ENCODE data around the gene TMEM135.
"Not testable (repeated sequence)": the region's sequence is repeated elsewhere in the genome, so short reads cannot be mapped to it uniquely, and the experiment has no call there.

Gene TMEM135

GRCh38 chr11:87143641-87144040, 105.9 kb downstream of the TMEM135 start:
- DNase-seq, result no peak

GRCh38 chr11:87144252-87144651, 106.5 kb downstream of the TMEM135 start:
- no peak for DNase-seq

GRCh38 chr11:87148749-87149148, 111.0 kb downstream of the TMEM135 start:
- DNase-seq, result no peak

GRCh38 chr11:87149782-87150181, 112.0 kb downstream of the TMEM135 start:
- not testable (repeated sequence) for DNase-seq

GRCh38 chr11:87150936-87151335, 113.2 kb downstream of the TMEM135 start:
- DNase-seq, result no peak

- DNase-seq, result no peak
Measured at GRCh38 chr11:87154246-87154645, 116.5 kb downstream of the TMEM135 start.

- DNase-seq, result no peak
Measured at GRCh38 chr11:87156970-87157369, 119.2 kb downstream of the TMEM135 start.

- DNase-seq, result not testable (repeated sequence)
Measured at GRCh38 chr11:87169076-87169475, 131.3 kb downstream of the TMEM135 start.

- DNase-seq, result no peak
Measured at GRCh38 chr11:87173185-87174039, 135.7 kb downstream of the TMEM135 start.

- DNase-seq, result peak; percentile 61
Measured at GRCh38 chr11:87174870-87175269, 137.1 kb downstream of the TMEM135 start.

GRCh38 chr11:87176044-87176443, 138.3 kb downstream of the TMEM135 start:
- peak; percentile 11 for DNase-seq

GRCh38 chr11:87179621-87180020, 141.9 kb downstream of the TMEM135 start:
- no peak for DNase-seq

- DNase-seq, result no peak
Measured at GRCh38 chr11:87180742-87181141, 143.0 kb downstream of the TMEM135 start.

GRCh38 chr11:87181143-87181542, 143.4 kb downstream of the TMEM135 start:
- no peak for DNase-seq

GRCh38 chr11:87185228-87185627, 147.5 kb downstream of the TMEM135 start:
- no peak for DNase-seq

- no peak for DNase-seq
Measured at GRCh38 chr11:87187076-87187475, 149.3 kb downstream of the TMEM135 start.

GRCh38 chr11:87187930-87188329, 150.2 kb downstream of the TMEM135 start:
- no peak for DNase-seq

GRCh38 chr11:87188396-87188795, 150.7 kb downstream of the TMEM135 start:
- DNase-seq, result not testable (repeated sequence)

- not testable (repeated sequence) for DNase-seq
Measured at GRCh38 chr11:87188921-87189320, 151.2 kb downstream of the TMEM135 start.

GRCh38 chr11:87190071-87190470, 152.3 kb downstream of the TMEM135 start:
- DNase-seq, result peak; percentile 61

GRCh38 chr11:87193756-87194470, 156.2 kb downstream of the TMEM135 start:
- DNase-seq, result peak; percentile 74

- DNase-seq, result no peak
Measured at GRCh38 chr11:87194985-87195820, 157.5 kb downstream of the TMEM135 start.

GRCh38 chr11:87198266-87198881, 160.6 kb downstream of the TMEM135 start:
- DNase-seq, result no peak

Measured in hematopoietic multipotent progenitor cell treated with erythropoietin and hydrocortisone succinate and interleukin-3 and kit ligand, for 4 days (in vitro differentiated cells).